ENCODE measurements around the gene GPR42.

GPR42 gene

GRCh38 chr19:35392742-35393715 lies 22.2 kb downstream of the GPR42 start (continued):
- no peak for TF ChIP-seq ZNF350 (tag by site-specific recombination; IDR thresholded peaks at IDR 0.05)
- peak; percentile 92; the same call in 1 of the 2 replicates for TF ChIP-seq ZNF571 (tag by site-specific recombination; IDR thresholded peaks at IDR 0.05)
- no peak; the same call in 1 of the 2 replicates for TF ChIP-seq ZNF768 (tag by site-specific recombination; IDR thresholded peaks at IDR 0.05)
- TF ChIP-seq ZNF624 (tag by site-specific recombination; IDR thresholded peaks at IDR 0.05) = no peak
- TF ChIP-seq SP3 (tag by site-specific recombination; IDR thresholded peaks at IDR 0.05) = no peak
- no peak for TF ChIP-seq ZSCAN23 (tag by site-specific recombination; IDR thresholded peaks at IDR 0.05)
- 0 out of 2 replicates have a peak, but pooled peaks have one; percentile 10 for TF ChIP-seq ZNF548 (tag by site-specific recombination; IDR thresholded peaks at IDR 0.05)
- TF ChIP-seq ZNF544 (tag by site-specific recombination; IDR thresholded peaks at IDR 0.05) = peak; percentile 28
- TF ChIP-seq ZNF701 (tag by site-specific recombination; IDR thresholded peaks at IDR 0.05) = no peak
- no peak for TF ChIP-seq ZNF501 (tag by site-specific recombination; IDR thresholded peaks at IDR 0.05)
- TF ChIP-seq ZNF776 (tag by site-specific recombination; IDR thresholded peaks at IDR 0.05; ENCODE audit: borderline replicate concordance) = 0 out of 2 replicates have a peak, but pooled peaks have one; percentile 49
- no peak; the same call in 1 of the 2 replicates for TF ChIP-seq ZBTB48 (tag by site-specific recombination; IDR thresholded peaks at IDR 0.05)
- peak; percentile 81; the same call in 1 of the 2 replicates for TF ChIP-seq ZNF521 (tag by site-specific recombination; IDR thresholded peaks at IDR 0.05)
- TF ChIP-seq ZNF138 (tag by site-specific recombination; IDR thresholded peaks at IDR 0.05; ENCODE audit: borderline replicate concordance) = no peak
- peak; percentile 82 for TF ChIP-seq SALL2 (tag by site-specific recombination; IDR thresholded peaks at IDR 0.05; ENCODE audit: borderline replicate concordance)
- TF ChIP-seq BCL6B (tag by site-specific recombination; IDR thresholded peaks at IDR 0.05) = peak; percentile 5; the same call in 1 of the 2 replicates
- TF ChIP-seq ZNF837 (tag by site-specific recombination; IDR thresholded peaks at IDR 0.05) = no peak
- peak; percentile 16; the same call in 1 of the 2 replicates for TF ChIP-seq ZNF202 (tag by site-specific recombination; IDR thresholded peaks at IDR 0.05; ENCODE audit: borderline replicate concordance)
- no peak for TF ChIP-seq ZNF302 (tag by site-specific recombination; IDR thresholded peaks at IDR 0.05; ENCODE audit: low read depth)
- TF ChIP-seq ZNF660 (tag by site-specific recombination; IDR thresholded peaks at IDR 0.05) = no peak
- no peak for TF ChIP-seq ZNF140 (tag by site-specific recombination; IDR thresholded peaks at IDR 0.05)
- TF ChIP-seq ZNF175 (tag by site-specific recombination; IDR thresholded peaks at IDR 0.05) = peak; percentile 55; the same call in 1 of the 2 replicates
- no peak for TF ChIP-seq INSM2 (tag by site-specific recombination; IDR thresholded peaks at IDR 0.05)
- TF ChIP-seq ZIC2 (tag by site-specific recombination; IDR thresholded peaks at IDR 0.05) = 0 out of 2 replicates have a peak, but pooled peaks have one; percentile 7
- TF ChIP-seq ZSCAN30 (tag by site-specific recombination; IDR thresholded peaks at IDR 0.05) = no peak
- TF ChIP-seq, protein P1, sequence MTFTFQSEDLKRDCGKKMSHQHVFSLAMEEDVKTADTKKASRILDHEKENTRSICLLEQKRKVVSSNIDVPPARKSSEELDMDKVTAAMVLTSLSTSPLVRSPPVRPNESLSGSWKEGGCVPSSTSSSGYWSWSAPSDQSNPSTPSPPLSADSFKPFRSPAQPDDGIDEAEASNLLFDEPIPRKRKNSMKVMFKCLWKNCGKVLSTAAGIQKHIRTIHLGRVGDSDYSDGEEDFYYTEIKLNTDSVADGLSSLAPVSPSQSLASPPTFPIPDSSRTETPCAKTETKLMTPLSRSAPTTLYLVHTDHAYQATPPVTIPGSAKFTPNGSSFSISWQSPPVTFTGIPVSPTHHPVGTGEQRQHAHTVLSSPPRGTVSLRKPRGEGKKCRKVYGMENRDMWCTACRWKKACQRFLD (tag by site-specific recombination; IDR thresholded peaks at IDR 0.05) = no peak; the same call in none of the 2 replicates
- TF ChIP-seq ZBTB20 (tag by site-specific recombination; IDR thresholded peaks at IDR 0.05) = peak; percentile 28; the same call in 1 of the 2 replicates
- TF ChIP-seq, protein P2, sequence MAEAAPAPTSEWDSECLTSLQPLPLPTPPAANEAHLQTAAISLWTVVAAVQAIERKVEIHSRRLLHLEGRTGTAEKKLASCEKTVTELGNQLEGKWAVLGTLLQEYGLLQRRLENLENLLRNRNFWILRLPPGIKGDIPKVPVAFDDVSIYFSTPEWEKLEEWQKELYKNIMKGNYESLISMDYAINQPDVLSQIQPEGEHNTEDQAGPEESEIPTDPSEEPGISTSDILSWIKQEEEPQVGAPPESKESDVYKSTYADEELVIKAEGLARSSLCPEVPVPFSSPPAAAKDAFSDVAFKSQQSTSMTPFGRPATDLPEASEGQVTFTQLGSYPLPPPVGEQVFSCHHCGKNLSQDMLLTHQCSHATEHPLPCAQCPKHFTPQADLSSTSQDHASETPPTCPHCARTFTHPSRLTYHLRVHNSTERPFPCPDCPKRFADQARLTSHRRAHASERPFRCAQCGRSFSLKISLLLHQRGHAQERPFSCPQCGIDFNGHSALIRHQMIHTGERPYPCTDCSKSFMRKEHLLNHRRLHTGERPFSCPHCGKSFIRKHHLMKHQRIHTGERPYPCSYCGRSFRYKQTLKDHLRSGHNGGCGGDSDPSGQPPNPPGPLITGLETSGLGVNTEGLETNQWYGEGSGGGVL (tag by site-specific recombination; IDR thresholded peaks at IDR 0.05) = 0 out of 2 replicates have a peak, but pooled peaks have one; percentile 13
- no peak for TF ChIP-seq ZNF121 (tag by site-specific recombination; IDR thresholded peaks at IDR 0.05)
- no peak for TF ChIP-seq ZNF426 (tag by site-specific recombination; IDR thresholded peaks at IDR 0.05)
- peak; percentile 93 for TF ChIP-seq ZNF621 (tag by site-specific recombination; IDR thresholded peaks at IDR 0.05)
- no peak for TF ChIP-seq ZNF514 (tag by site-specific recombination; IDR thresholded peaks at IDR 0.05)
- TF ChIP-seq ZNF596 (tag by site-specific recombination; IDR thresholded peaks at IDR 0.05) = no peak
